ENCODE data around the gene MBNL3.

GRCh38 chrX:132330156-132330729 lies 158.6 kb downstream of the MBNL3 start:
- TF ChIP-seq CTCF (IDR thresholded peaks at IDR 0.05; ENCODE audit: low read length): no peak
- TF ChIP-seq EZH2phosphoT487 (IDR thresholded peaks at IDR 0.05; ENCODE audit: low read length): no peak

All from MM.1S (cell line).